Cardiac fibroblast (primary cell): ENCODE measurements around the gene HINT1.
"Not testable (repeated sequence)": the region's sequence is repeated elsewhere in the genome, so short reads cannot be mapped to it uniquely, and the experiment has no call there.

ENCODE experiments used
- DNase-seq, 2 donors: peaks; one replicate each; pipeline versions ENCODE4 v3.0.0 to v3.0.0-alpha.2; 2010; ENCODE audit warnings: low read depth in 2 of 2
- H3K4me3 ChIP-seq, 2 donors: replicated peaks in 1 of 2; 1 replicate in 1 of 2; 2 replicates in 1 of 2; pipeline ENCODE4 v1.5.1; 2011; ENCODE audit warnings: low read depth in 2 of 2, low read length in 2 of 2, mild to moderate bottlenecking in 2 of 2, moderate library complexity in 1 of 2
- TF ChIP-seq, protein P1 (sequence below): IDR thresholded peaks from one replicate; pipeline ENCODE4 v1.5.1; 2011; ENCODE audit warnings: low read depth, mild to moderate bottlenecking, low read length, inconsistent platforms

Gene HINT1

GRCh38 chr5:131147258-131147657 lies 17.8 kb downstream of the HINT1 start:
- no peak for DNase-seq

DNA sequence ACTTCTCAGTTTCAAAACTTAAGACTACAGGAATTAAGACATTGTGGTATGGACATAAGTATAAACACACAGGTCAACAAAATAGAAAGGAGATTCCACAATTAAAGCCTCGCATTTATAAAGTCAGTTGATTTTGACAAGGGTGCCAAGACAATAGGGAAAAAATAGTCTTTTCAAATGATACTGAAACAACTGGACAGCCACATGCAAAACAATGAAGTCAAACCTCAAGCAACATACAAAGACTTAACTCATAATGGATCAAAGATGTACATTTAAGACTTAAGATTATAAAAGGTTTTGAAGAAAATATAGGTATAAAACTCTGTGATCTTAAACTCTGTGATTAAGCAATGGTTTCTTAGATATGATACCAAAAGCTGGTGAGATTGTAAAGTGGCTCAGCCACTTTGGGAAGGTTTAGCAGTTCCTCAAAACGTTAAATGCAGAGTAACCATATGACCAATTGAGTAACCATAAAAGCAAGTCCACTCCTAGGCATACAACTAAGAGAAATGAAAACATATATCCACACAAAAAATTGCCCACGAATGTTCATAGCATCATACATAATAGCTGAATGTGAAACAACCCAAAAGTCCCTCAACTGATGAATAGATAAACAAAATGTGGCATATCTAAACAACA lies 22.0 kb downstream of the HINT1 start:
- DNase-seq: no peak
- H3K4me3 ChIP-seq: no peak overlapping the region
- TF ChIP-seq, protein P1, sequence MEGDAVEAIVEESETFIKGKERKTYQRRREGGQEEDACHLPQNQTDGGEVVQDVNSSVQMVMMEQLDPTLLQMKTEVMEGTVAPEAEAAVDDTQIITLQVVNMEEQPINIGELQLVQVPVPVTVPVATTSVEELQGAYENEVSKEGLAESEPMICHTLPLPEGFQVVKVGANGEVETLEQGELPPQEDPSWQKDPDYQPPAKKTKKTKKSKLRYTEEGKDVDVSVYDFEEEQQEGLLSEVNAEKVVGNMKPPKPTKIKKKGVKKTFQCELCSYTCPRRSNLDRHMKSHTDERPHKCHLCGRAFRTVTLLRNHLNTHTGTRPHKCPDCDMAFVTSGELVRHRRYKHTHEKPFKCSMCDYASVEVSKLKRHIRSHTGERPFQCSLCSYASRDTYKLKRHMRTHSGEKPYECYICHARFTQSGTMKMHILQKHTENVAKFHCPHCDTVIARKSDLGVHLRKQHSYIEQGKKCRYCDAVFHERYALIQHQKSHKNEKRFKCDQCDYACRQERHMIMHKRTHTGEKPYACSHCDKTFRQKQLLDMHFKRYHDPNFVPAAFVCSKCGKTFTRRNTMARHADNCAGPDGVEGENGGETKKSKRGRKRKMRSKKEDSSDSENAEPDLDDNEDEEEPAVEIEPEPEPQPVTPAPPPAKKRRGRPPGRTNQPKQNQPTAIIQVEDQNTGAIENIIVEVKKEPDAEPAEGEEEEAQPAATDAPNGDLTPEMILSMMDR: no peak

More at GRCh38 chr5:131147258-131147657, 17.8 kb downstream of the HINT1 start:
- TF ChIP-seq, protein P1: no peak
- no peak overlapping the region for H3K4me3 ChIP-seq

DNA sequence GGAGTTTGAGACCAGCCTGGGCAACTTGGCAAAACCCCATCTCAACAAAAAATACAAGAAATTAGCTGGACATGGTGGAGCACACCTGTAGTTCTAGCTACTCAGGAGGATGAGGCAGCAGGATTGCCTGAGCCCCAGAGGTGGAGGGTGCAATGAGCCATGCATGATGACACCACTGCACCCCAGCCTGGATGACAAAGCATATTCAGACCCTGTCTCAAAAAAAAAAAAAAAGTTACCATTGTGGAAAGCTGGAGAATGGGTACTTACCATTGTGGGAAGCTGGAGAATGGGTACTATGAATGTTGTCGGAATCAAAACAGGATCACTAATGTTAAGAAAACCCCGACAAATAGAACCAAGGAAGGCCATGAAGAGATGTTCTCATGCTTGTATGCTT lies 25.7 kb downstream of the HINT1 start:
- TF ChIP-seq, protein P1: no peak
- no peak overlapping the region for H3K4me3 ChIP-seq
- DNase-seq: no peak

- not testable (repeated sequence) for DNase-seq, H3K4me3 ChIP-seq
These were observed 26.6 kb downstream of the HINT1 start for GRCh38 chr5:131138406-131138805.

- not testable (repeated sequence) for DNase-seq, H3K4me3 ChIP-seq
These were observed 32.0 kb downstream of the HINT1 start for GRCh38 chr5:131133091-131133490.

DNA sequence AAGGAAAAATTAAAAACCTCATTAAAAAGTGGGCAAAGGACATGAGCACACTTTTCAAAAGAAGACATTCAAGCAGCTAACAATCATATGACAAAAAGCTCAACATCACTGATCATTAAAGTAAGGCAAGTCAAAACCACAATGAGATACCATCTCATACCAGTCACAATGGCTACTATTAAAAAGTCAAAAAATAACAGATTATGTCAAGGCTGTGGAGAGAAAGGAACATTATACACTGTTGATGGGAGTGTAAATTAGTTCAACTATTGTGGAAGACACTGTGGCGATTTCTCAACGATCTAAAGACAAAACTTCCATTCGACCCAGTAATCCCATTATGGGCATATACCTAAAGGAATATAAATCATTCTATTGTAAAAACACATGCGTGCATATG lies 35.8 kb downstream of the HINT1 start:
- TF ChIP-seq, protein P1: no peak
- DNase-seq: no peak
- H3K4me3 ChIP-seq: no peak overlapping the region

GRCh38 chr5:131127244-131127643 lies 37.8 kb downstream of the HINT1 start:
- not testable (repeated sequence) for DNase-seq, H3K4me3 ChIP-seq

DNA sequence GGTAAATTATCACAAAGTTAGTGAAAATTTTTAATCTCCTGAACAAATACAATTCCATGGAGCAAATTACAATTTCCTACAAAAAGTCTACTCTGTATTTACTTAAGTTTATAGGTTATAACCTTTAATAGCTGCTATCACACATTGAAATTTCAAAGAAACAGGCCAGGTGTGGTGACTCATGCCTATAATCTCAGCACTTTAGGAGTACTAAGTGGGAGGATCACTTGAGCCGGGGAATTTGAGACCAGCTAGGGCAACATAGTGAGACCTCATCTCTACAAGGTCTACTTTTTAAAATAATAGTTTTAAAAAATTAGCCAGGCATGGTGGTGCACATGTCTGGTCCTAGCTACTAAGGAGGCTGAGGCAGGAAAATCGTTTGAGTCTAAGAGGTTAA lies 50.3 kb downstream of the HINT1 start:
- no peak for DNase-seq
- H3K4me3 ChIP-seq: no peak overlapping the region
- TF ChIP-seq, protein P1: no peak
